NAMALWA (cell line): Measurements from ENCODE around the gene PCSK6.

Experiments used
- DNase-seq: peaks from one replicate; pipeline ENCODE4 v3.0.0-alpha.2; 2015; ENCODE audit warnings: low spot score

Gene PCSK6

DNA sequence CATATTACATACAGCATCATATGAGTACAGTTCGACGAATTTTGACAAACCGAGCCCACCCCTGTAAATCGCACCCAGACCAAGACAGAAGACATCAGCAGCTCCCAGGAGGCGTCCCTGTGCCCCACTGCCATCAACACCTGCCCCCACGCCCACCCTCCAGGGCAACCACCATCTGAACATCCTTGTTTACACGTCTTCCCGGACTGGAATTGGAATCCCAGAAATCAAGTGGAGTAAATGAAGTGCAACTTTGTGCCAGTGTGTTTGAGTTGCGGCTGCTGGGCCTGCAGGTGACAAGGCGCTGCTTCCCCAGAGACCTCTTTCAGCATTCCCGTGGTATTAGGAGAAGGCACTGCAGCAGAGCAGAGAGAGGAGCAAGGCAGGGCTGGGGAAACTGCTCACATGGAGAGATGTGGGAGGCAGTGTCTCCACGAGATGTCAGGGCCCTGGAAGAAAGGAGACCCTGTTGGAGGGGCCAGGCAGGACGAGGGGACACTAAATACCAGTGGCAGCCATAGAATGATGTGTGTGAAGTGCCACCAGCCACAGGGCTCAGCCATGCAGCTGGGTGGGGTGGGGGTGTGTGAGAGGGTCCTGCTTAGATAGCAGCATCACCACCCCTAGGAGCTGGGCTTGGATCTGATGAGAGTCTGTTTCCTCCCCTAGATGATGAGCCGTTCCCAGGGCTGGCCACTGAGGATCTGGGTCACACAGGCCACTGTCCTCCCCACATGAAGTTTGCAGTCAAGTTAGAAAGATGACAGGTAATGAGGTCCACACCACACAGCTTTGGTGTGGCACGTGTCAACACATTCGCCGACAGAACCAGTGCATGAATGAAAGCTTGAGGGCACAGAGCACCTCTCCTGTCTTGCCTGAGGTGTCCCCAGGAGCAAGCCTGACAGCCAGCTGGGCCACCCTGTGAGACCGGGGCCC lies 33.4 kb upstream of the PCSK6 start:
- no peak for DNase-seq

DNA sequence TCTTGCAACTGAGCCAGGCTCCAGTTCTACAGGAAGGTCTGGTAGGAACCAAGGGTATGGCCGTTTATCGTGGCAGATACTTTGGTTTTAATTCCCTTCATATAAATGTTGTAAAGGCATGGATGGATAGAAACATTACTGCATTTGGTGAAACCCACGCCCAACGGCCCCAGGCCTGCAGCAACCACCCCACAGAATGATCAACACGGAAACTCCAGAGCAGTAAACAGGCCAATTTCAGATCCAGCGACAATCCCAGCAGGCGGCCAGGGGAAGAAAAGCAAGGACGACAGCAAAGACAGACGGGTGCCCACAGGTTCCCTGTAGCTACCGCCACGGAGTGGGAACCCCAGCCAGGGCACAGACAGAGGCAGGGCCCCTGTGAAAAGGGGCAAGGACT lies 32.6 kb upstream of the PCSK6 start:
- no peak for DNase-seq

DNA sequence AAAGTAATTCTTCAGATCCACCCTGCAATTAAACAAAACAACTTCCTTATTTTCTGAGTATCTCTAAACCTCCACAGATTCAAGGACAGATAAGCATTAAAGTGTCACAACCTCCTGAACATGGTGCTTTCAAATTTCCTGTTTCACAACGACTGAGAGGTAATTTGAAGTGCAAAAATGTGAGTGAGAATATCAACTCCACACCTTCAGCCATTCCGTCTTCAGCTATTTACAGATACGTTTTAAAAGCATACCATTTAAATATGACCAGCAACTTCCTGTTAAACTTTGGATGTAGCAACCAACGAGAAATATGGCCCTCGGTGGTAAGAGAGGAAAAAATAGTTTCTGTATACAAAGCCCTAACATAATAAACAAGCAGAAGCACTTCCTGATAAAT lies 32.1 kb upstream of the PCSK6 start:
- DNase-seq, result no peak

DNA sequence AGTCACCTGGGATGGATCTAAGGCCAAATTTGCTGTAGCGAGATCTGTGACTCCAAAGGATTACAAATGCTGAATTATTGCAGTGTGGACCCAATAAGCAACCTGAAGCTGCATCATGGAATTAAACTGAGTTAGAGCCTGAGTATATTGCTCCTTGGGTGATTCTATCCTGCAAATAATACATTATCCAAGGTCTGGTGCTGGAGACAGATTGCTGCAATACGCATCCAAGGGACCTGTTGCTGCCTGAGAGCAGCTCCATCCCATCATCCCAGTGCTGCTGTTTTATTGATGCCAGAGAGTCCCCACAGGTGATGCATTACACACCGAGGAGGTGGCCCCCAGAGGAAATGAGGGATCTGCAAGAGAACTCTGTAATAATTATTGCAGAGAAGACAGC lies 31.6 kb upstream of the PCSK6 start:
- DNase-seq, result no peak

DNA sequence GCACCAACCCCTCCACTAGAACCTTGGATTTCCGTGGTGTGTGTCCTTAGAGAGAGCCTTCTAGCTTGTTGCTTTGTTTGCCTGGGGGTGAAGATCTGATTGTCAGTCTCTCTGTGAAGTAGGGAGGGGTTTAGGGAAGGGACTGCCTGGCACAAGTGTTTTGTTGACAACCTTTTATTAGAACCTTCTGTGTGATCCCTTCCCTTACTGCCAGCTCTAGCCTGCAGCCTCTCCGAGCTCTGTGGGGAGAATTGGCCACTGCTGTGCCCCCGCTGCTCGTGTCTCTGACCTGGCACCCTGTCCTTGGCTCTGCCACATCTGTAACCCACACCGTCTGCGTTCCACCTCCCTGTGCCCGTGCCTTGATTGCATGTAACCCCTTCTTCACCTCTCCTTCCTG lies 30.9 kb upstream of the PCSK6 start:
- DNase-seq, result no peak

DNA sequence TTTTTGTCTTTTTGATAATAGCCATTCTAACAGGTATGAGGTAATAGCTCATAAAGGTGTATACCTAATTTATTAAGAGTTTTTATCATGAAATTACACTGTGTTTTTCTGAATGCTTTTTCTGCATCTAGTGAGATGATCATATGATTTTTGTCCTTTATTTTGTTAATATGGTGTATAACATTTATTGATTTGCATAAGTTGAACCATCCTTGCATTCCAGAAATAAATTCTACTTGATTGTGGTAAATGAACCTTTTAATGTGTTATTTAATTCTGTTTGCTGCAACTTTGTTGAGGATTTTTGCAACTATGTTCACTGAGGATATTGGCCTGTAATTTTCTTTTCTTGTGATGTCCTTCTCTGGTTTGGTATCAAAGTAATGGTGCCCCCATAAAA lies 28.0 kb upstream of the PCSK6 start:
- no peak for DNase-seq

DNA sequence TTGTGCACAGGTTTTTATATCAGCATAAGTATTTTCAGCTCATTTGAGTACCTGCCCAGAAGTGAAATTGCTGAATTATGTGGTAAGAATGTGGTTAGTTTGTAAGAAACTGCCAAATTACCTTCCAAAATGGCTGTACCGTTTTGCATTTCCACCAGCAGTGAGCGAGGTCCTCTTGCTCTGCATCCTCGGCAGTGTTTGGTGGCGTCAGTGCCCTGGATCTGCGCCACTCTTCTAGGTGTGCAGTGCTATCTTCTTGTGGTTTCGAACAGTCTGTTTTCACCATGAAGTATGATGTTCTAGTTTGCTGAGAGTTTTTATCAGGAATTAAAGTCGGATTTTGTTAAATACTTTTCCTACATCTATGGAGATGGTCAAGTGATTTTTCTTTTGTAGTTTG lies 24.8 kb upstream of the PCSK6 start:
- no peak for DNase-seq

DNA sequence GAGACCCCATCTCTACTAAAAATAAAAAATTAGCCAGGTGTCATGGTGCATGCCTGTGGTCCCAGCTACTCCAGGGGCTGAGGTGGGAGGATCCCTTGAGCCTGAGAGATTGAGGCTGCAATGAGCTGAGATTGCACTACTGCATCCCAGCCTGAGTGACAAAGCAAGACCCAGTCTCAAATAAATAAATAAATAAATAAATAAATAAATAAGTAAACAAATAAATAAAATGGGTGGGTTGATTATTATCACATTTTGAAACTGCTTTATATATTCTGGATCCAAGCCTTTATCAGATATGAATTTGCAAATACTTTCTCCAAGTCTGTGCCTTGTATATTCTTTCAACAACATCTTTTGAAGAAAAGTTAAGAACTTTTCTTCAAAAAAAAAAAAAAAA lies 22.2 kb upstream of the PCSK6 start:
- no peak for DNase-seq

DNA sequence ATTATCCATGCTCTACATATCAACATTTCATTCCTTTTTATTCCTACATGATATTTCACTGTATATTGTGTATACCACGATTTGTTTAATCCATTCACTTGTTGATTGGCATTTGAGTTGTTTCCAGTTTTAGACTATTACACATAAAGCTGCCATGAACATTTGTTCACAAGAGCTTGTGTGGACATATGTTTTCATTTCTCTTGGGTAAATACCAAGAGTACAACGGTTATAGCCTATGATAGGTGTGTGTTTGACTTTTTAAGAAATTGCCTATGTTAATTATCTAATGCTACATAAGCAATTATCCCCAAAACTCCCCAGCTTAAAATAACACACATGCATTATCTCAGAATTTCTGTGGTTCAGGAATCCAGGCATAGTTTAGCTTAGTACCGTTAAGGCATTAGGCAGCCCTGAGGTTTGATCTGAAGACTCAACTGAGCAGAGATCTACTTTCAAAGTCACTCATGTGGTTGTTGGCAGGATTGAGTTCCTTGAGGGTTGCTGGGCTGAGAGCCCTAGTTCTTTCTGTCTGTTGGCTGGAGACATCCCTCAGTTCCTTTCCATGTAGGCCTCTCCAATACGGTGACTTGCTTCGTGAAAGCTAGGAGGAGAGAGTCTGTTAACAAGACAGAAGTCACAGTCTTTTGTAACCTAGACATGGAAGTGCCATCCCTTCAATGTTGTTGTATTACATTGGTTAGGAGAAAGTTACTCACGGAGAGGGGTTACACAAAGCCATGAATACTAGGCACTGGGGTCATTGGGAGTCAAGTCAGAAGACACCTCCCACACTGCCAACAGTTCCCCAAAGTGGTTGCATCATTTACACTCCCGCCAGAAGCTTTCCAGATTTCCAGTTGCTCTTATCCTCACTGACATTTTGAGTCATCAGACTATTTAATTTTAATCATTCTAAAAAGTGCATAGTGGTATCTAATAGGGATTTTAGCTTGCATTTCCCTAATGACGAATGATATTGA lies 21.0 kb upstream of the PCSK6 start:
- DNase-seq, result no peak

DNA sequence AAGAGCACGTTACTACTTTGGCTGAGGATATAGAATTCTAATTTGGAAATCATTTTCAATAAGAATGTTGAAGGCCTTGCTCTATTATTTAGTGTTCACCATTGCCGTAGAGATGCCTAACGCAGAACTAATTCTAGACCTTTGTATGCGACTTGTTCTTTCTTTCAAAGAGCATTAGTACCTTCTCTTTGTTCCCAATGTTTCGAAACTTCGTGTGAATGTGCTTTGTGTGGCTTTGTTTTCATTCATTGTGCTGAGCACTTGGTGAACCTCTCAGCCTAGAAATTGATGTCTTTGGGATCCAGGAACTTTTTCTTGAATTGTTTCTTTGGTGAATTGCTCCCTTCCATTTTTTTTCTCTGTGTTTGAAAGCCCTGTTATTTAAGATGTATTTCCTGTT lies 19.8 kb upstream of the PCSK6 start:
- DNase-seq, result no peak

DNA sequence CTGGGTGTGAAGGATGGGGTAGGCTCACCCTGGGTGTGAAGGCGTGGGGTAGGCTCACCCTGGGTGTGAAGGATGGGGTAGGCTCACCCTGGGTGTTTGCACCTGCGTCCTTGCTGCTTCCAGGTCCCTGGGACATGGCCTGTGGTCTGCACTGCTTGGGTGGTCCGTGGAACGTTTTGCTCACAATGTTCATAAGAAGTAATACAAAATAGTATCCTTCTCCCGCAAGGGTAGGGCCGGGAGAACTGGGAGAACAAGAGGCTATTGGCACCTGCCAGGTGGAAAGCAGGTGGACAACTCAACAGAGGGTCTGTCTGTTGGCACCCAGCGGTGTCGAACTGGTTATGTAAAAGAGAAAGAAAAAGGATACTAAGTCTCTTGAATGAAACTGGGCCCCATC lies 17.0 kb upstream of the PCSK6 start:
- no peak for DNase-seq

DNA sequence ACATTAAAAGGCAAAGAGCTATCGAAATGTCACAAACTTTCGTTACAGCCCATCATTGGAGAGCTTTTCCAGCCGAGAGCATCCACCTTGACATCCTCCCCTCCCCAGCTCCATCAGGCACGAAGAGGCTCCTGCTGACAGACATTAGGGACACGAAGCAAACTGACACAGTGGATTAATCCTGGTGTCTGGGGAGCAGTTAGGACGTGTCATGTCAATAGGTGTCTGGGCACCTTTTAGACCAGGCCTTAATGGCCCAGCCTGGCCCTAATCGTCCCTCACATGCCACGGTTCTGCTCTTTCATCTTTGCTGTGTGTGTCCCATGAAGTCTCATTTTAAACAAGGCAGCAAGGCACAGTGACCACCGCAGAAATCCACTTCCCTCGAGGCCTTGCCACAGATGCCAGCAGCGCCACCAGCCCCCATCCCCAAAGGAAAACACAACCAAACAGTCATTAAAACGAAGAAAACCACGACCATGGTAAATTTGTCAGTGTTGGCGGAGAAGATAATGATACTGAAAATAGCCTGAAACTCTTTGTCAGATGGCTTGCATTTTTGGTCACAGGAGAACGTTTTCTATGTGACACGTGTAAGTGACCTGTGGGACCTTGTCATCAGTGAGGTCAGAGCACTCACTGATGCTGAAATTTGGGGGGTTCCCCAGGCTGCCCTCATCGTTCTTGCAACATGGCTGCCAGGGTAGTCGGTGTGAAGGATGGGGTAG lies 16.3 kb upstream of the PCSK6 start:
- no peak for DNase-seq

DNA sequence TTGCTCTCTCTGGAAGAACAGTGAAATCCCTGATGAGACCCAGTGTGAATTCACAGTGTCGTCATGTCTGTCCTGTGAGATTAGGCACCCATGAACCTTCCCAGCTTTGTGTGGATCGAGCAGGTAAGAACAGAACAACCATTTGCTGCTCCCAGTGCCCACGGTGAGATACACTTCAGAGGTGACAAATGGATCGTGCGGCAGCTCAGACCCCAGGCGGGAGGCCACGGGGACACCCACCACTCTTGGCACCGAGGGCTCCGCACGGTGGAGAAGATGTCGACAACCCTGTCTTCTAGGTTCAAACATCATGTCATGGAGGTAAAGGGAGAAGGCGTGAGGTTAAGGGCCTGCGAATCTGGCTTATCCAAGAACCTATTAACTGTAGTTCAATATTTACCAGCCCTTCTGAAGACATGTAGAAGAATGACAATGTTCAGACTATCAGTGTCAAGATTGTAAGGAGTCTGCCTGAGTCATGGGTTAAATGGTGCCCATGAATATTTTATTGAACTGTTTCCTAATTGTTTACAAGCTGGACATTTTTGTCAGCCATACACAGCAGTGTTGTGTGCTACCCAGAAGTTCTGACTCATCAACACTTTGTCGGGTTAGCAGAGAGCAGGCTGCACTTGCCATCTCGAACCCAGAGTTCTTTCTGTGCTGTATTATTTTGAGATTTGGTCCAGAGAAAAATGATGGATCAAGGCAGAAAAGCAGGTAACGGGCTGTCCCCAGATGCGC lies 15.5 kb upstream of the PCSK6 start:
- DNase-seq, result no peak

DNA sequence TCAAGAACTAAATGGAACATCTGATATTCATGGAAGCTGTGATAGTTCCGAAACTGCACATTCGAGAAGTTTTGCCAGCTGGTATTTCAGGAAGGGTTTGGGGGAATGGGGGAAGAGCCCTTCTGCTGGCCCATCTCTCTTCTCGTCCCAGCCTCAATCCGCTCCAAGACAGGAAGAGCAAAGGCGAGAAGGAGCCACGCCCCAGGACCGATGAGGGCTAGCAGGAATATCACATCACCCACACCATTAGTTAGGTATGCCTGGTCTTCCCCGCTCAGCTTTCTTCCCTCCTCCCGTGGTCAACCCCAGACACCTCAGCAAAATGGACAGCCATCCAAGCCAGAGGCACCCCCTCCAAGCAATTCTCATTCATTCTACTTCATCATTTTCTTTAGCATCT lies 14.9 kb upstream of the PCSK6 start:
- DNase-seq, result no peak

DNA sequence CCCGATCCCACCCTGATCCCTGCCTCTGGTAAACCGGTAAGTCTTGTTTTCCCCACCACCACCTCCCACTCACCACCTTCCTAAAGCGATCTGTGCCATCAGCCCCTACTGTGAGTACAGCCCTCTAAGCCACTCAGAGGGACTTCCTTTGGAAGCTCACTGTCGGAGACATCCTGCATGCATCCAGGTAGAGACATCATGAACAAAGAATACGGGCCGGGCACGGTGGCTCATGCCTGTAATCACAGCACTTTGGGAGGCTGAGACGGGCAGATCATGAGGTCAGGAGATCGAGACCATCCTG lies 13.7 kb upstream of the PCSK6 start:
- no peak for DNase-seq

DNA sequence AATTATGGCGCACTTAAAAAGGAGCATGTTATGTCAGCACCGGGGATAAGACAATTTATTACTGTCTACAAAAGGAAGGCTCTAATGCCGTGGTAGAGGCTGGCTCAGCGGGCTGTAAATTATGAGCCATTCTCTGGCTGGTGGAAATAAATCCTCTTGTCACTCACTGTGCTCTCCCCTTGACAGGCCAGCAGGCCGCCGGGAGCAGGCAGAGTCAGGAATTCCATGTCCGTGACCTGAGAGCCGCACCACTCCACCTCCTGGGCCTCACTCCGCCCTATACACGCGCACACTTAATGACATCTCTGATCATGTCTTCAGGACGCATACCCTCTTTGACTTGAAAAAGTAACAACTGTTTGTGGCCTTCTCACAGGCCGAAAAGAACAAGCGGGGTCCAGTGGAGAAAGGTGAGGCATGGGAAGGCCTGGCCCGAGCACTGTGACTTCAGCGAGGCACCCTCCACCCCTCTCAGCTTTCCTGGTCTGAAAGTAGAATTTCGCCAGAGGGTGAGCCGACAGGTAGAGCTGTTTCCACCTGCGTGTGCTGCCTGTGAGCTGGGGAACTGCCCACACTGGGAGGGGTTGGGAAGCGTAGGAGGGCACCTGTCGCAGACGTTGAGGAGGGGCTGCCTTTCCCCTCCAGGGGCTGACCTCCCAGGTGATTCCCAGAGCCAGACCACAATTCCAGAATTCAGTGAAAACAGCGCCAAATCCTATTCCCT lies 13.2 kb upstream of the PCSK6 start:
- no peak for DNase-seq

DNA sequence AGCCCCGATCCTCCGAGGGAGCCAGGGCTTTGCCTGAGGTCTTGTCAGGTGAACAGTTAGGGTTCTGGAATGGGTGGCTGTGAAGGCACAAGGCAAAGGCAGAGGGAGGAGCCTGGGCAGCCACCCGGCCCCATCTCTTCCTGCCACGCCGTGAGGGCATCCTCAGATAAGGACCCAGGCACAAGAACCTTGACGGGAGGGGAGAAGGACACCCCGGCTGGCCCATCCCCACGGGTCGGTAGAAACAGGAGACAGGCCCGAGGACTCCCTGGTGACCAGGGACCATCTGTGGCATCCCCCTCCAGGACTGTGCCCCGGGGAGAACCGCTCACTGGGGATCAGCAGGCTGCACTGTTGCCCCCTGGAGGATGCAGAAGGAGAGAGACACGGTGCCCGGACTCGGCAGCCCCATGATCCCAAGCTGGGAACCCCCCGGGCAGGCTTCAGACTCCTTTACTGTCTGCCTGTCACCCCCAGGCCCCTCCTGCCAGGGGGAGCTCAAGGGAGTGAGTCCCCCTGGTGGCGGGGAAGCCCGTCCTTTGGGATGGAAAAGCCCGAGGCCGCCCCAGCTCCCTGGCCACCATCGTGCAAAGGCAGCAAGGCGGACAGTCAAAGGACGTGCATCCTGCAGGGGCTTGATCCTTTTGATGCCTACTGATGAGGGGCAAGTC lies 12.3 kb upstream of the PCSK6 start:
- DNase-seq, result peak; percentile 63

DNA sequence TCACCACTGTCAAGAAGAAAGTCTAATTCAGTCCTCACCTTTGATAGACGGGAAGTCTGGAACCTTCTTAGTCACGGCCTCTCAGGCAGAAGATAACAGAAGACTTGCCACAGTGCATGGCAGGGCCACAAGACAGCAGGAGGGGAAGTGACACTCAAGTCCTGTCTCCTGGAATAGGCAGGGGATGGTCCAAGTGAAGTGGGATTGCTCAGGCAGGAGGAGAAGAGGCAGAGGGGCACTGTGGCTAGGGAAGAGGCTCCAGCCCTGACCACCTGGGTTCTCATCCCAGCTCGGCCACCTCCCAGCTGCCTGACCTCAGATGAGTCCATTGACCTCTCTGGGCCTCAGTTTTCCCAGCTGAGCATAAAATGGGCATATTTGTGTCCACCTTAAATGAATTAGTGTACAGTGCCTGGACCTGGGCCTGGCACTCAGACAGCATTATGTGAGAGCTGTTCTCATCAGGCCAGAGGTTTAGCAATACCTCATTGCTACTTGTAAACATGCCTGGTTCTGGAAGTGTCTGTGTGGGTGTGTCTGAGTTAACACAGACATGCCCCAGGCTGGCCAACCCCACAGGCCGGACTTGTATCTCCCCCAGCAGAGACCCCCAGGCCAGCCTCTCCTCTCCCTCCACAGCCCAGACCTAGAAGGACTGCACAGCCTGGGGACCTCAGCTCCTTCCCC lies 11.5 kb upstream of the PCSK6 start:
- no peak for DNase-seq

DNA sequence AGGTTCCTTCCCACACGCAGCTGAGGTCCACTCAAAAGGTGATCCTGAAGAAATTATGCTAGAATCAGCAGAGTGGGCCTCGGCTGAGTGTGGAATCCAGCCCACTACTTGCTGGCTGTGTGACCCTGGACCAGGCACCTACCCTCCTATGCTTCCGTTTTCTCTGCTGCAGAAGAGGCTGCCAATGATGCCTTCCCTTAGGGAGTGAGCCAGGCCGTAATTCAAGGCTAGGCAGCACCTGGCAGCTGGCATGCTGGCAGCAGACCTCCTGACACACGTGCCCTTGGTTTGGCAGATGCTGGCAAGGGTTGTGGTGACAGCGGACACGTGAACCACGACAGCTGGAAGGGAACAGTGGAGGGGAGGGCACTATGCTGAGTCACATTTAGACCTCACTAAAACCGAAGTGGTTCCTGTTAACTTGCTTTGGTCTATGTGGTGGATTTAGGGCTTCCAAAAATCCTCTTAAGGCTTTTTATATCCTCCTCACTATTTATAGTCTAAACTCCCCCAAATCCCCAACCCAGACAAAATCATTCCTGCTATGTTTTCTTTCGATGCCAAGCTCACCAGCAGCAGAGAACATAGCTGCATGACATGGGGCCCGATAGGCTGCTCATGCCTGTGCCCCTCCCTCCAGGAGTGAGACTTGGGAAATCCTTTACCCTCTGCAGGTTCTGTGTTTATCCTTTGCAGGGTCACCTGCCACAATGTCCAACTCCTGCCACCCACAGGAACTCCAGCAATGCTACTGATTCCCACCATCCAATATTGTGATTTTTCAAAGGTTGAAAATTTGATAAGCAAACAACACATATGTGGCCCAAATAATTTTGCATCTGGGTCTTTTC lies 10.6 kb upstream of the PCSK6 start:
- DNase-seq, result peak; percentile 39
